NCI-H82 treated with DMSO at 0.1 percent for 48 hours (cell line): Measurements from ENCODE around the gene PIK3AP1.
A peak's percentile ranks its signal among the peaks of the same experiment; 100 is the strongest.
"Not testable (repeated sequence)": the region's sequence is repeated elsewhere in the genome, so short reads cannot be mapped to it uniquely, and the experiment has no call there.

ENCODE experiments used
- DNase-seq: peaks from one replicate; lab custom pipeline; 2025; ENCODE audit not compliant: unreplicated experiment; lab: John Stamatoyannopoulos, UW

PIK3AP1 gene

GRCh38 chr10:96586419-96587263, 133.7 kb downstream of the PIK3AP1 start, which contains the start of gene TM9SF3:
TM9SF3 (minus strand) TSS chr10:96587012; CDS start chr10:96586835, 177 bp downstream.
- peak; percentile 44 for DNase-seq

- no peak for DNase-seq
Measured at GRCh38 chr10:96585736-96586418, 134.4 kb downstream of the PIK3AP1 start.

- DNase-seq = no peak
Measured at GRCh38 chr10:96584474-96584873, 135.8 kb downstream of the PIK3AP1 start.

- DNase-seq = no peak
Measured at GRCh38 chr10:96584035-96584434, 136.3 kb downstream of the PIK3AP1 start.

- DNase-seq = no peak
Measured at GRCh38 chr10:96579133-96579532, 141.2 kb downstream of the PIK3AP1 start.

- no peak for DNase-seq
Measured at GRCh38 chr10:96578633-96579032, 141.7 kb downstream of the PIK3AP1 start.

GRCh38 chr10:96578022-96578421, 142.3 kb downstream of the PIK3AP1 start:
- DNase-seq = no peak

GRCh38 chr10:96577069-96577468, 143.2 kb downstream of the PIK3AP1 start:
- no peak for DNase-seq

- no peak for DNase-seq
Measured at GRCh38 chr10:96576277-96576980, 143.9 kb downstream of the PIK3AP1 start.

- not testable (repeated sequence) for DNase-seq
Measured at GRCh38 chr10:96574564-96574963, 145.8 kb downstream of the PIK3AP1 start.

- DNase-seq = no peak
Measured at GRCh38 chr10:96573036-96573435, 147.3 kb downstream of the PIK3AP1 start.

- no peak for DNase-seq
Measured at GRCh38 chr10:96570983-96571964, 149.0 kb downstream of the PIK3AP1 start.

GRCh38 chr10:96570511-96570910, 149.8 kb downstream of the PIK3AP1 start:
- no peak for DNase-seq

- DNase-seq = no peak
Measured at GRCh38 chr10:96568402-96568801, 151.9 kb downstream of the PIK3AP1 start.

- DNase-seq = no peak
Measured at GRCh38 chr10:96565774-96566173, 154.5 kb downstream of the PIK3AP1 start.

GRCh38 chr10:96560966-96561887, 159.1 kb downstream of the PIK3AP1 start:
- no peak for DNase-seq

GRCh38 chr10:96560489-96560888, 159.8 kb downstream of the PIK3AP1 start:
- no peak for DNase-seq

GRCh38 chr10:96556003-96556402, 164.3 kb downstream of the PIK3AP1 start:
- DNase-seq = no peak

- DNase-seq = no peak
Measured at GRCh38 chr10:96555330-96555729, 165.0 kb downstream of the PIK3AP1 start.
